ENCODE results near the gene BBS2. TPM values are rescaled to one million over a fixed set of nuclear protein-coding genes. Genes with fewer than 3 reads are reported as not detected.

The BBS2 gene, protein sequence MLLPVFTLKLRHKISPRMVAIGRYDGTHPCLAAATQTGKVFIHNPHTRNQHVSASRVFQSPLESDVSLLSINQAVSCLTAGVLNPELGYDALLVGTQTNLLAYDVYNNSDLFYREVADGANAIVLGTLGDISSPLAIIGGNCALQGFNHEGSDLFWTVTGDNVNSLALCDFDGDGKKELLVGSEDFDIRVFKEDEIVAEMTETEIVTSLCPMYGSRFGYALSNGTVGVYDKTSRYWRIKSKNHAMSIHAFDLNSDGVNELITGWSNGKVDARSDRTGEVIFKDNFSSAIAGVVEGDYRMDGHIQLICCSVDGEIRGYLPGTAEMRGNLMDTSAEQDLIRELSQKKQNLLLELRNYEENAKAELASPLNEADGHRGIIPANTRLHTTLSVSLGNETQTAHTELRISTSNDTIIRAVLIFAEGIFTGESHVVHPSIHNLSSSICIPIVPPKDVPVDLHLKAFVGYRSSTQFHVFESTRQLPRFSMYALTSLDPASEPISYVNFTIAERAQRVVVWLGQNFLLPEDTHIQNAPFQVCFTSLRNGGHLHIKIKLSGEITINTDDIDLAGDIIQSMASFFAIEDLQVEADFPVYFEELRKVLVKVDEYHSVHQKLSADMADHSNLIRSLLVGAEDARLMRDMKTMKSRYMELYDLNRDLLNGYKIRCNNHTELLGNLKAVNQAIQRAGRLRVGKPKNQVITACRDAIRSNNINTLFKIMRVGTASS
- total RNA-seq (2022) (23.9 and 25.8 TPM in 2 replicates), Bru-seq, nascent RNA (percentile 63 among the genes with signal in this experiment), BruChase-seq, experiment 1, labeled RNA remaining after a 6-hour chase (percentile 65 among the genes with signal in this experiment), BruChase-seq, experiment 2, labeled RNA remaining after a 2-hour chase (percentile 66 among the genes with signal in this experiment)
- long read RNA-seq, transcript BBS2-201 (17 exons, 2,963 nt), result major isoform, 34 of 45 reads
- long read RNA-seq, partial matches to known transcripts, result 2 of 45 reads
- long read RNA-seq, other reads (novel, unspliced or antisense), result 9 of 45 reads

GRCh38 chr16:56519459-56520250 lies at the start of gene BBS2:
Gene BBS2, minus strand, starts transcription at chr16:56520024. Its CDS starts 162 bp downstream, at chr16:56519862.
- H3K9me3 Mint-ChIP-seq (ENCODE audit: unreplicated experiment), result no peaks in the 10 kb centered on the region
- no peaks in the 10 kb centered on the region for H3K27me3 Mint-ChIP-seq (ENCODE audit: insufficient read depth, unreplicated experiment)
- peak; percentile 83 for DNase-seq (ENCODE audit: unreplicated experiment)
- no TSS peak for BruUV-seq (replicated peaks)
- H3K4me3 Mint-ChIP-seq (ENCODE audit: unreplicated experiment), result peak within 1 kb of the TSS; percentile 81
- H3K27ac Mint-ChIP-seq (ENCODE audit: low read depth, unreplicated experiment), result peak within 1 kb of the TSS; percentile 83
- H3K4me1 Mint-ChIP-seq (ENCODE audit: insufficient read depth, unreplicated experiment), result peaks cover 29% of the 10 kb centered on the region
- CTCF ChIA-PET, result interaction anchor here (0.5 to 4.9 kb wide), 7 partner anchors 56 to 182 kb away, joined by 3 to 40 read pairs (median 3); no protein-coding TSS in a partner anchor
- POLR2A ChIA-PET, result interaction anchor here (0.5 to 6.9 kb wide), 14 partner anchors 13 to 189 kb away, joined by 3 to 85 read pairs (median 3); partner anchors contain the start of genes MT1E, MT1X and MT2A
- H3K36me3 Mint-ChIP-seq (ENCODE audit: insufficient read depth, unreplicated experiment), result no peaks in the 10 kb centered on the region
- TF ChIP-seq CTCF (IDR thresholded peaks at IDR 0.05; ENCODE audit: unreplicated experiment), result no peak
- intact Hi-C loops (cut with micrococcal nuclease), result no loop called here

DNA sequence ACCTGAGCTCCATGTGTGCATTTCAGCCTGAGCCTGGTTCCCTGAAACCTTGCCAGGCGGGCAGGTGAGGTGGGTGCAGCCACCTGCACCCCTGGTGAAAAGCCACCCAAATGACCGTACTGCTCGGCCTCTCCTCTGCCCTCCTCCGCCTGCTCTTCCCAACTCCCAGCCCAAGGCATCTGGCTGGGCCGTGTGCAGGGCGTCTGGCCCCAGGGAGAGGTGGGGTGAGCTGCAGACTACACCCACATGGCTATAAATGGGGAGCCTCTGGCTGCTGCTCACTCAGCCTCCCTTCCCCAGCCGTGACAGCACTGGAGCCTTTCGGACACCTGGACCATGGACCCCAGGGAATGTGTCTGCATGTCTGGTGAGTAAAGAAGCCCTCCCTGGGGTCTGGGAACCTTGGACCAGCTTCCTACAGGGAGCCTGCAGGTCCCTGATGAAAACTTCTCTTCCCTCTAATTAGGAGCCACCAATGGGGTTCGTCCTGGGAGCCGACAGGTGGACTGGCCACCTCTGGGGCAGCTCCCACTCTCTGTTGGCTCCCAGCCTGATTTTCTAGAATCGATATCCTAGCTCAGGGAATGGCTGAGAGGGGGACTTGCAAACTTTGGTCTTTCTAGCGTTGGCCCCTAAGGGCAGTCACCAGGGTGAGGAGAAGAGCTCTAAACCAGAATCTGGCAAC lies 45.1 kb upstream of the BBS2 start, which contains the start of gene MT4:
Gene MT4, plus strand, starts transcription at position 281 of the 685 bp plus-strand sequence. Its CDS starts 56 bp downstream, at position 337.
- ChIA-PET POLR2A (interaction anchor here (0.6 to 0.7 kb wide), 2 partner anchors 54 to 95 kb away, joined by 3 read pairs; no protein-coding TSS in a partner anchor), CTCF (interaction anchor here (0.6 to 3.6 kb wide), 5 partner anchors 8 to 137 kb away, joined by 3 to 19 read pairs (median 3); no protein-coding TSS in a partner anchor)
- Mint-ChIP-seq H3K4me3 (ENCODE audit: unreplicated experiment) (no peak within 1 kb of the TSS), H3K9me3 (ENCODE audit: unreplicated experiment) (no peaks in the 10 kb centered on the region), H3K36me3 (ENCODE audit: insufficient read depth, unreplicated experiment) (no peaks in the 10 kb centered on the region), H3K4me1 (ENCODE audit: insufficient read depth, unreplicated experiment) (no peaks in the 10 kb centered on the region), H3K27me3 (ENCODE audit: insufficient read depth, unreplicated experiment) (peaks cover 12% of the 10 kb centered on the region), H3K27ac (ENCODE audit: low read depth, unreplicated experiment) (no peak within 1 kb of the TSS)
- DNase-seq (ENCODE audit: unreplicated experiment), result no peak
- TF ChIP-seq CTCF (IDR thresholded peaks at IDR 0.05; ENCODE audit: unreplicated experiment), result no peak
- BruUV-seq (replicated peaks), result no TSS peak
- intact Hi-C loops (cut with micrococcal nuclease), result no loop called here

GRCh38 chr16:56561126-56561525 lies 41.3 kb upstream of the BBS2 start:
- H3K9me3 Mint-ChIP-seq (ENCODE audit: unreplicated experiment), result no peaks in the 10 kb centered on the region
- intact Hi-C loops (cut with micrococcal nuclease), result no loop called here
- no peak overlapping the region for H3K4me3 Mint-ChIP-seq (ENCODE audit: unreplicated experiment)
- TF ChIP-seq CTCF (IDR thresholded peaks at IDR 0.05; ENCODE audit: unreplicated experiment), result no peak
- no peak overlapping the region for H3K27ac Mint-ChIP-seq (ENCODE audit: low read depth, unreplicated experiment)
- peaks cover 7% of the 10 kb centered on the region for H3K4me1 Mint-ChIP-seq (ENCODE audit: insufficient read depth, unreplicated experiment)
- ChIA-PET POLR2A (interaction anchor here (1.3 kb wide), 1 partner anchor 42 kb away, joined by 3 read pairs; no protein-coding TSS in a partner anchor), CTCF (interaction anchor here (0.6 to 0.8 kb wide), 3 partner anchors 47 to 533 kb away, joined by 3 to 4 read pairs (median 3); no protein-coding TSS in a partner anchor)
- no peaks in the 10 kb centered on the region for H3K36me3 Mint-ChIP-seq (ENCODE audit: insufficient read depth, unreplicated experiment)
- no TSS peak for BruUV-seq (replicated peaks)
- peaks cover 3% of the 10 kb centered on the region for H3K27me3 Mint-ChIP-seq (ENCODE audit: insufficient read depth, unreplicated experiment)
- no peak for DNase-seq (ENCODE audit: unreplicated experiment)

Data from MCF 10A (cell line).